ENCODE data around the gene PLB1.

Gene PLB1

GRCh38 chr2:28623582-28624405, 127.9 kb downstream of the PLB1 start:
- peaks cover 73% of the 10 kb centered on the region for H3K4me1 ChIP-seq (ENCODE audit: insufficient read depth, low read length, poor library complexity, severe bottlenecking)
- no peaks in the 10 kb centered on the region for H3K36me3 ChIP-seq (ENCODE audit: insufficient read depth, low read length)
- no peaks in the 10 kb centered on the region; the same call in 1 of the 2 replicates for H3F3A ChIP-seq (ENCODE audit: low read depth)
- no peak overlapping the region for H2AFZ ChIP-seq (ENCODE audit: low read length)
- H4K20me1 ChIP-seq (ENCODE audit: insufficient read depth, low read length, poor library complexity, severe bottlenecking): no peaks in the 10 kb centered on the region
- H3K4me3 ChIP-seq (ENCODE audit: low read length, poor library complexity, severe bottlenecking): no peak overlapping the region
- no peaks in the 10 kb centered on the region for H3K9me2 ChIP-seq (replicated peaks; ENCODE audit: low read depth, low read length)
- H3K9ac ChIP-seq (ENCODE audit: low read depth, low read length, poor library complexity, severe bottlenecking): no peak overlapping the region
- TF ChIP-seq EZH2phosphoT487 (IDR thresholded peaks at IDR 0.05; ENCODE audit: borderline replicate concordance): no peak
- no peak for TF ChIP-seq CTCF (conservative IDR thresholded peaks at IDR 0.05; ENCODE audit: low read length)
- no peaks in the 10 kb centered on the region for H3K79me2 ChIP-seq (ENCODE audit: insufficient read depth, low read length)
- H3K9me3 ChIP-seq (ENCODE audit: insufficient read depth, low read depth, low read length): no peaks in the 10 kb centered on the region
- H3K4me2 ChIP-seq (ENCODE audit: low read depth, low read length, poor library complexity, severe bottlenecking): no peak overlapping the region
- H3K27me3 ChIP-seq (ENCODE audit: insufficient read depth, low read length, poor library complexity, severe bottlenecking): no peaks in the 10 kb centered on the region

- no peaks in the 10 kb centered on the region for H3K79me2 ChIP-seq (ENCODE audit: insufficient read depth, low read length)
- no peaks in the 10 kb centered on the region for H3K9me2 ChIP-seq (replicated peaks; ENCODE audit: low read depth, low read length)
- no peaks in the 10 kb centered on the region for H3K9me3 ChIP-seq (ENCODE audit: insufficient read depth, low read depth, low read length)
- no peak overlapping the region for H3K4me2 ChIP-seq (ENCODE audit: low read depth, low read length, poor library complexity, severe bottlenecking)
- H3K36me3 ChIP-seq (ENCODE audit: insufficient read depth, low read length): no peaks in the 10 kb centered on the region
- H3K4me1 ChIP-seq (ENCODE audit: insufficient read depth, low read length, poor library complexity, severe bottlenecking): peaks cover 73% of the 10 kb centered on the region
- peak overlapping the region; percentile 48 for H3K9ac ChIP-seq (ENCODE audit: low read depth, low read length, poor library complexity, severe bottlenecking)
- no peak overlapping the region for H2AFZ ChIP-seq (ENCODE audit: low read length)
- TF ChIP-seq EZH2phosphoT487 (IDR thresholded peaks at IDR 0.05; ENCODE audit: borderline replicate concordance): no peak
- TF ChIP-seq CTCF (conservative IDR thresholded peaks at IDR 0.05; ENCODE audit: low read length): no peak
- no peak overlapping the region for H3K4me3 ChIP-seq (ENCODE audit: low read length, poor library complexity, severe bottlenecking)
- no peaks in the 10 kb centered on the region; the same call in 1 of the 2 replicates for H3F3A ChIP-seq (ENCODE audit: low read depth)
- H4K20me1 ChIP-seq (ENCODE audit: insufficient read depth, low read length, poor library complexity, severe bottlenecking): no peaks in the 10 kb centered on the region
- H3K27me3 ChIP-seq (ENCODE audit: insufficient read depth, low read length, poor library complexity, severe bottlenecking): no peaks in the 10 kb centered on the region
These were observed 128.6 kb downstream of the PLB1 start for GRCh38 chr2:28624436-28624792.

DNA sequence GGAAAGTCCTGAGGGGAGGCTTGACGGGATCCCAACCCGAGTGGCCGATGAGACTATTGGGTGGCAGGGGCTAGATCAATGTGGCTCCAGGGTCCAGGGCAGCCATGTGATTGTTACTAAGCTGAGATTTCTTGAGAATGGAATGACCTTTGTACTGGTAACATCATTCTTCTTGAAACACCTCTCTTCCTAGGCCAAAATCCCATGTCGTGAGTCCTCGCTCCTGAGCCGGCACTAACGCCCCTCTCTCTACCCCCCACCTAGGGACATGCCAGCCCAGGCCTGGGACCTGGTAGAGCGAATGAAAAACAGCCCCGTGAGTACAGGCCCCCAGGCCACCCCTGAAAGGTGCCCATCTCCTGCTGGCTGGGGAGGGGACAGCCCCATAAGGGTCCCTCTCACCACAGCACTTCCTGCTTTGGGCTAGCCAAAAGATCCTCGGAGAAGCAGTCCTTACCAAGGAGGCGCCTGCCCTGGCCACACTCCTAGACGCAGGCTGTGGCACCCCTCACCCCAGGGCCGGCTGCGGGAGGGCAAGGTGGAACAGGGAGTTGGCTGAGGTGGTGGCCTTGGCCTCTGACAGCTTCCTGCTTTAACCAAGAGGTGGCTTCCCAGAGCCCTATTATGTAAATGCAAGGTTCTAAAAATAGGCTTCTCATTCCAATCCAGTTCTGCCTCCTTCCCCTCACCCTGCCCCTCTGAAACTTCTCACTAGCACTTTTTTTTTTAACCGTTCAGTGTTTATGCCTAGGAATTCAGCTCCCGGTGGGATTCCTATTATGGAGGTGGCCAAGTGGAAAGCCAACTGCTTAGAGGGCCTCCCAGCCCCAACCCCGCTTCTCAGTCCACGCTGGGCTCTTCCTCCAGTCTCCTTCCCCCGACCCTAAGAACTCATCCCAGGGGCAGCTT, 129.2 kb downstream of the PLB1 start:
- H3K9me3 ChIP-seq (ENCODE audit: insufficient read depth, low read depth, low read length): no peaks in the 10 kb centered on the region
- no peaks in the 10 kb centered on the region for H3K36me3 ChIP-seq (ENCODE audit: insufficient read depth, low read length)
- no peaks in the 10 kb centered on the region for H3K9me2 ChIP-seq (replicated peaks; ENCODE audit: low read depth, low read length)
- TF ChIP-seq CTCF (conservative IDR thresholded peaks at IDR 0.05; ENCODE audit: low read length) (no peak), EZH2phosphoT487 (IDR thresholded peaks at IDR 0.05; ENCODE audit: borderline replicate concordance) (no peak)
- peak overlapping the region; percentile 60 for H3K4me2 ChIP-seq (ENCODE audit: low read depth, low read length, poor library complexity, severe bottlenecking)
- no peaks in the 10 kb centered on the region; the same call in 1 of the 2 replicates for H3F3A ChIP-seq (ENCODE audit: low read depth)
- H3K4me3 ChIP-seq (ENCODE audit: low read length, poor library complexity, severe bottlenecking): peak overlapping the region; percentile 44
- H3K4me1 ChIP-seq (ENCODE audit: insufficient read depth, low read length, poor library complexity, severe bottlenecking): peaks cover 68% of the 10 kb centered on the region
- H3K27me3 ChIP-seq (ENCODE audit: insufficient read depth, low read length, poor library complexity, severe bottlenecking): no peaks in the 10 kb centered on the region
- H3K79me2 ChIP-seq (ENCODE audit: insufficient read depth, low read length): no peaks in the 10 kb centered on the region
- no peaks in the 10 kb centered on the region for H4K20me1 ChIP-seq (ENCODE audit: insufficient read depth, low read length, poor library complexity, severe bottlenecking)
- peak overlapping the region; percentile 39 for H2AFZ ChIP-seq (ENCODE audit: low read length)
- H3K9ac ChIP-seq (ENCODE audit: low read depth, low read length, poor library complexity, severe bottlenecking): peak overlapping the region; percentile 48
